CD14-positive monocyte (primary cell): ENCODE data around the gene SOCS3. TPM values are rescaled to one million over a fixed set of nuclear protein-coding genes. Genes with fewer than 3 reads are reported as not detected.

Experiments
- DNase-seq, 3 donors: peaks; one replicate each; pipeline ENCODE4 v3.0.0-alpha.2; 2011 to 2022
- H2AFZ ChIP-seq: 2 replicates; pipeline ENCODE4 v1.6.0; 2012; ENCODE audit warnings: mild to moderate bottlenecking, low read depth, low read length, inconsistent platforms; ENCODE audit not compliant: insufficient read depth, poor library complexity, severe bottlenecking
- H3K27ac ChIP-seq, 2 donors: 1 replicate in 1 of 2; 2 replicates in 1 of 2; pipeline ENCODE4 v1.5.1; 2012 to 2013; ENCODE audit warnings: low read length in 2 of 2, control low read depth in 1 of 2, inconsistent platforms in 1 of 2, low read depth in 1 of 2, mild to moderate bottlenecking in 1 of 2
- H3K27me3 ChIP-seq, 2 donors: one replicate each; pipeline versions ENCODE4 v1.6.0 to v1.6.1; 2011 to 2013; ENCODE audit warnings: low read length in 2 of 2; ENCODE audit not compliant: control insufficient read depth in 2 of 2, insufficient read depth in 2 of 2
- H3K36me3 ChIP-seq, 2 donors: replicated peaks in 1 of 2; 1 replicate in 1 of 2; 2 replicates in 1 of 2; pipeline versions ENCODE4 v1.5.1 to v1.6.1; 2012 to 2013; ENCODE audit warnings: low read length in 2 of 2, control low read depth in 1 of 2, inconsistent platforms in 1 of 2, mild to moderate bottlenecking in 1 of 2; ENCODE audit not compliant: insufficient read depth in 2 of 2, control insufficient read depth in 1 of 2
- H3K4me1 ChIP-seq, 2 donors: 1 replicate in 1 of 2; 2 replicates in 1 of 2; pipeline versions ENCODE4 v1.5.1 to v1.6.1; 2012 to 2013; ENCODE audit warnings: low read length in 2 of 2, control low read depth in 1 of 2, inconsistent platforms in 1 of 2, mild to moderate bottlenecking in 1 of 2, moderate library complexity in 1 of 2; ENCODE audit not compliant: insufficient read depth in 2 of 2, control insufficient read depth in 1 of 2
- H3K4me2 ChIP-seq: replicated peaks from 2 replicates; pipeline ENCODE3; 2012; ENCODE audit warnings: low read length, moderate library complexity, mild to moderate bottlenecking; ENCODE audit not compliant: poor library complexity, severe bottlenecking; ENCODE audit errors: extremely low read depth
- H3K4me3 ChIP-seq, 3 experiments: fragments of 200-600 bp in 1 of 3; sonication (generic) in 1 of 3; replicated peaks in 1 of 3; 1 replicate in 2 of 3; 2 replicates in 1 of 3; pipeline ENCODE4 v1.5.1; 2011 to 2013; ENCODE audit warnings: low read length in 3 of 3, mild to moderate bottlenecking in 3 of 3, control low read depth in 2 of 3, low read depth in 2 of 3, inconsistent platforms in 1 of 3, moderate library complexity in 1 of 3
- H3K79me2 ChIP-seq: 2 replicates; pipeline ENCODE4 v1.6.0; 2012; ENCODE audit warnings: mild to moderate bottlenecking, control low read depth, inconsistent platforms, low read length, moderate library complexity; ENCODE audit not compliant: insufficient read depth
- H3K9ac ChIP-seq: 2 replicates; pipeline ENCODE4 v1.6.0; 2017; ENCODE audit warnings: low read length, mild to moderate bottlenecking; ENCODE audit not compliant: insufficient read depth, poor library complexity, severe bottlenecking
- H3K9me3 ChIP-seq, 2 donors: replicated peaks in 1 of 2; 1 replicate in 1 of 2; 2 replicates in 1 of 2; pipeline versions ENCODE4 v1.5.1 to v1.6.1; 2012 to 2013; ENCODE audit warnings: low read length in 2 of 2, control low read depth in 1 of 2; ENCODE audit not compliant: control insufficient read depth in 1 of 2, insufficient read depth in 1 of 2
- H4K20me1 ChIP-seq: 2 replicates; pipeline ENCODE4 v1.6.0; 2012; ENCODE audit warnings: mild to moderate bottlenecking, low read length, control low read depth, moderate library complexity; ENCODE audit not compliant: insufficient read depth
- H3K27ac Mint-ChIP-seq, 7 donors: one replicate each; pipeline ENCODE4 v1.8.0; 2020; ENCODE audit warnings: mild to moderate bottlenecking in 7 of 7, mixed read lengths in 7 of 7, moderate library complexity in 6 of 7, inconsistent platforms in 2 of 7
- H3K27me3 Mint-ChIP-seq, 3 donors: one replicate each; pipeline ENCODE4 v1.8.0; 2021 to 2022; ENCODE audit warnings: low read depth in 3 of 3, mild to moderate bottlenecking in 3 of 3, mixed read lengths in 3 of 3, moderate library complexity in 3 of 3, inconsistent platforms in 1 of 3
- H3K36me3 Mint-ChIP-seq, 2 donors: one replicate each; pipeline ENCODE4 v1.8.0; 2020; ENCODE audit warnings: mixed read lengths in 2 of 2, inconsistent platforms in 1 of 2, mild to moderate bottlenecking in 1 of 2
- H3K4me1 Mint-ChIP-seq: one replicate; pipeline ENCODE4 v1.8.0; 2020; ENCODE audit warnings: mild to moderate bottlenecking, mixed read lengths
- H3K4me3 Mint-ChIP-seq, 2 donors: one replicate each; pipeline ENCODE4 v1.8.0; 2020; ENCODE audit warnings: mild to moderate bottlenecking in 2 of 2, mixed read lengths in 2 of 2, moderate library complexity in 1 of 2
- H3K9me3 Mint-ChIP-seq, 7 donors: one replicate each; pipeline ENCODE4 v1.8.0; 2020 to 2022; ENCODE audit warnings: mixed read lengths in 7 of 7, mild to moderate bottlenecking in 6 of 7, moderate library complexity in 6 of 7, inconsistent platforms in 2 of 7
- WGBS: methylation state at CpG from one replicate; pipeline ENCODE4 v1.1.5; 2013; ENCODE audit warnings: missing lambda C conversion rate; ENCODE audit not compliant: insufficient coverage; 5-methylcytosine and 5-hydroxymethylcytosine counted together
- intact Hi-C, 2 donors: fragments of 100-400 bp; cut with micrococcal nuclease; formaldehyde crosslinking; loops; one replicate each; pipeline versions ENCODE4 v1.15.0 to v1.15.1; 2023
- polyA plus RNA-seq, 3 donors: library from polyadenylated mRNA; depleted of rRNA in 1 of 3; unstranded in 2 of 3; stranded (reverse) in 1 of 3; fragments of 300-500 nt in 2 of 3; fragments of >200 nt in 1 of 3; fragmentation: Illumina TruSeq in 2 of 3; gene quantifications; 1 replicate in 2 of 3; 2 replicates in 1 of 3; pipeline ENCODE4 v1.2.3, GENCODE V29; 2012 to 2021
- TF ChIP-seq, protein P1 (sequence below): fragments of 200-600 bp; IDR thresholded peaks from one replicate; pipeline ENCODE4 v1.8.0; 2022; ENCODE audit warnings: antibody characterized with exemption, mild to moderate bottlenecking

SOCS3 gene
- polyA plus RNA-seq, 3 donors: 123 to 441 (median 144) TPM

DNA sequence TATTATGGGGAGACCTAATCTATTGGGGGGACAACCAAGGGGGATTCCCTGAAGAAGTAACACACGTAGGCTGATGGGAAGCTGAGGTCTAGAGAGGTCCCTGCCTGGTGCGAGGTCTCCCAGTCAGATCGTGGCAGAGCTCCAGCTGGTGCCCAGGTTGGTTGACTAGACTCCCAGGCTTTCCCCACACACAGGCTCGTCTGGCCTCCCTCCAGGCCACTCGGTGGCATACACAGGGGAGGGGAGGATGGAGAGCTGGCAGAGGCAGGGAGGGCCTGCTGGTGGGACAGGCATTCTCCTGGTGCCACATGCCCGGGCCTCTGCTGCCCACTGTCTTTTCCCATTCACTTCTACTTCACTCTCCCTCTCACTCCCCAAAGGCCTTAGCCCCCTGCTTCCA, 8.5 kb upstream of the SOCS3 start:
- peaks cover 0 to 26% of the 10 kb centered on the region in 2 donors for H3K27me3 ChIP-seq
- intact Hi-C loops: no loop called here
- Mint-ChIP-seq H3K4me3 (no peak overlapping the region), H3K36me3 (no peaks in the 10 kb centered on the region), H3K27me3 (peaks cover 25 to 33% (median 32%) of the 10 kb centered on the region in 3 donors), H3K27ac (peak overlapping the region in 1 of 7 donors; percentile 76), H3K9me3 (no peaks in the 10 kb centered on the region), H3K4me1 (peaks cover 13% of the 10 kb centered on the region)
- H3K4me3 ChIP-seq: no peak overlapping the region
- H4K20me1 ChIP-seq: no peaks in the 10 kb centered on the region
- H3K4me1 ChIP-seq: peaks cover 0 to 5% of the 10 kb centered on the region in 2 donors
- no peak overlapping the region for H2AFZ ChIP-seq
- H3K27ac ChIP-seq: no peak overlapping the region
- no peaks in the 10 kb centered on the region for H3K79me2 ChIP-seq
- H3K36me3 ChIP-seq: no peaks in the 10 kb centered on the region
- 87% methylated on average over 3 of the region's 6 CpGs for WGBS
- no peak overlapping the region for H3K4me2 ChIP-seq
- no peak for DNase-seq
- H3K9ac ChIP-seq: no peak overlapping the region
- H3K9me3 ChIP-seq: no peaks in the 10 kb centered on the region
- TF ChIP-seq, protein P1, sequence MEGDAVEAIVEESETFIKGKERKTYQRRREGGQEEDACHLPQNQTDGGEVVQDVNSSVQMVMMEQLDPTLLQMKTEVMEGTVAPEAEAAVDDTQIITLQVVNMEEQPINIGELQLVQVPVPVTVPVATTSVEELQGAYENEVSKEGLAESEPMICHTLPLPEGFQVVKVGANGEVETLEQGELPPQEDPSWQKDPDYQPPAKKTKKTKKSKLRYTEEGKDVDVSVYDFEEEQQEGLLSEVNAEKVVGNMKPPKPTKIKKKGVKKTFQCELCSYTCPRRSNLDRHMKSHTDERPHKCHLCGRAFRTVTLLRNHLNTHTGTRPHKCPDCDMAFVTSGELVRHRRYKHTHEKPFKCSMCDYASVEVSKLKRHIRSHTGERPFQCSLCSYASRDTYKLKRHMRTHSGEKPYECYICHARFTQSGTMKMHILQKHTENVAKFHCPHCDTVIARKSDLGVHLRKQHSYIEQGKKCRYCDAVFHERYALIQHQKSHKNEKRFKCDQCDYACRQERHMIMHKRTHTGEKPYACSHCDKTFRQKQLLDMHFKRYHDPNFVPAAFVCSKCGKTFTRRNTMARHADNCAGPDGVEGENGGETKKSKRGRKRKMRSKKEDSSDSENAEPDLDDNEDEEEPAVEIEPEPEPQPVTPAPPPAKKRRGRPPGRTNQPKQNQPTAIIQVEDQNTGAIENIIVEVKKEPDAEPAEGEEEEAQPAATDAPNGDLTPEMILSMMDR: no peak

DNA sequence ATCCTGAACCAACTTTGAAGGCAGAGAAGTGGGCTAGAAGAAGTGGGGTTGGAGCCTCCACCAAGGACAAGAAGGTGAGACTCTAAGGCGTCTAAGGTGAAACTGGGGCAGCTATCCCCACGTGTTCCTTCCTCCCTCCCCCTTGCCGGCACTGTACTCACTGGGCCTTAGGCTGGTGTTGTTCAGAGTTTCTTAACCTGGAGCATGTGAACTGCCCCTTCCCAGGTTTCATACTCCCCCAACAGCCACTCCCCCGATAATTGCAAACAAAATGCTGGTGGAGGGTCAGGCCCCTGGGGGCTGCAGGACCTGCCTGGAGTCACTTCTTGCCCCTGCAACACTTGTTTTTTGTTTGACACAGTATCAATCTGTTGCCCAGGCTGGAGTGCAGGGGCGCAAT, 7.3 kb upstream of the SOCS3 start:
- Histone ChIP-seq H3K36me3 (no peaks in the 10 kb centered on the region), H4K20me1 (no peaks in the 10 kb centered on the region), H3K9ac (no peak overlapping the region), H2AFZ (no peak overlapping the region), H3K27ac (no peak overlapping the region), H3K79me2 (no peaks in the 10 kb centered on the region), H3K9me3 (no peaks in the 10 kb centered on the region), H3K4me3 (no peak overlapping the region), H3K4me2 (no peak overlapping the region), H3K4me1 (peaks cover 0 to 5% of the 10 kb centered on the region in 2 donors), H3K27me3 (peaks cover 0 to 26% of the 10 kb centered on the region in 2 donors)
- no peak for DNase-seq
- WGBS: 100% methylated on average over 2 of the region's 5 CpGs
- H3K4me1 Mint-ChIP-seq: peaks cover 11% of the 10 kb centered on the region
- no peaks in the 10 kb centered on the region for H3K36me3 Mint-ChIP-seq
- H3K9me3 Mint-ChIP-seq: no peaks in the 10 kb centered on the region
- TF ChIP-seq, protein P1: no peak
- intact Hi-C loops: no loop called here
- no peak overlapping the region for H3K27ac Mint-ChIP-seq
- H3K27me3 Mint-ChIP-seq: peaks cover 25 to 40% (median 35%) of the 10 kb centered on the region in 3 donors
- no peak overlapping the region for H3K4me3 Mint-ChIP-seq
